IMR-90 (cell line): ENCODE results near the gene SIAH2.

Source experiments
- CHD1 ChIP-seq: IDR thresholded peaks from 2 replicates; pipeline ENCODE4 v1.6.1; 2012; ENCODE audit warnings: low read depth, low read length, improper control_type of control experiment
- CTCF ChIP-seq: conservative IDR thresholded peaks from 2 replicates; pipeline ENCODE4 v1.5.1; 2012; ENCODE audit warnings: mild to moderate bottlenecking, low read depth, low read length, improper control_type of control experiment
- MXI1 ChIP-seq: IDR thresholded peaks from 2 replicates; pipeline ENCODE4 v1.6.1; 2012; ENCODE audit warnings: low read depth, mild to moderate bottlenecking, low read length, moderate library complexity, borderline replicate concordance
- POLR2A ChIP-seq: IDR thresholded peaks from 2 replicates; pipeline ENCODE4 v1.6.1; 2012; ENCODE audit warnings: mild to moderate bottlenecking, low read depth, low read length
- RAD21 ChIP-seq: IDR thresholded peaks from 2 replicates; pipeline ENCODE4 v1.6.1; 2012; ENCODE audit warnings: low read length, improper control_type of control experiment
- SMC3 ChIP-seq: fragments of 150-350 bp; IDR thresholded peaks from 2 replicates; pipeline ENCODE4 v1.6.1; 2016; ENCODE audit warnings: low read depth, mild to moderate bottlenecking, antibody characterized with exemption, low read length, moderate library complexity

DNA sequence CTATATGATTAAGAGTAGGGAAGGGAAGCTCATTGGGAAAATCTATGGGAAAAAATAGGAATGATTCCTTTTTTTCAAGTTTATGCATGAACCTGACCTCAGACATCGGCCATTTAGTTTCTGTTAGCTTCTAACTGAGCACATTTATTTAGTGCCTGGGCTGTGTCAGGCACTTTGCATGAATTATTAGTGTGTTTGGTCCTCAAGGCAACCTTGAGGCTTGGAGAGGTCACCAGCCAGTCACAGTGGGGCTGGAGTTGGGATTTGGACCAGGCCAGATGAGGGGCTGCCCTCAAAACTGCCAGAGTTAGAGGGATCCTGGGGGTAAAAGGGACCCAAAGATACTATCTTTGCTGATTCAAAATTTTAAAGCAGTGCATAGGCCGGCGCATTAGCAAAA lies 8.1 kb downstream of the SIAH2 start:
- TF ChIP-seq POLR2A (no peak), CTCF (no peak), SMC3 (no peak), MXI1 (no peak), RAD21 (no peak), CHD1 (no peak)
